SKM-1 treated with dmso at 0.1 percent for 144 hours (cell line): ENCODE measurements around the gene DAD1.
"Not testable (repeated sequence)": the region's sequence is repeated elsewhere in the genome, so short reads cannot be mapped to it uniquely, and the experiment has no call there.

Experiments used
- DNase-seq: peaks from one replicate; lab custom pipeline; 2025; ENCODE audit not compliant: unreplicated experiment; lab: John Stamatoyannopoulos, UW

DAD1 gene

DNA sequence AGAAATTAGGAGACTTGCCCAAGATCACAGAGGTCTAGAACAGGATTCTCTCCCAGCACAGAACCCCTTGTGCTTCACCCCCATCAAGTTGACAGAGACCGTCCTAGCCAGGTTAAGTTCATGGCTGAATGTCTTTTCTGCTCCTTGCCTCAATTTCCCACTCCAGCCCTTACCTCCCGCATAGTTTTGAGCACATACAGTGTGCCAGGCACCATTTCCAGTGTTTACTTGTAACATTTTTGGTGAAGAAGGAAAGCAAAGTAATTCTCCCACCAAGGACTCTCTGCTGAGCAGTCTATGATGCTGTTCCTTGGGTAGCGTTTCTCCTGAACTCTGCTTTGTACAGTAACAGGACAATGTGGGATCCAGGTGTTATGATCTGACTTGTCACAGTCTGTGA lies 10.3 kb upstream of the DAD1 start:
- no peak for DNase-seq

DNA sequence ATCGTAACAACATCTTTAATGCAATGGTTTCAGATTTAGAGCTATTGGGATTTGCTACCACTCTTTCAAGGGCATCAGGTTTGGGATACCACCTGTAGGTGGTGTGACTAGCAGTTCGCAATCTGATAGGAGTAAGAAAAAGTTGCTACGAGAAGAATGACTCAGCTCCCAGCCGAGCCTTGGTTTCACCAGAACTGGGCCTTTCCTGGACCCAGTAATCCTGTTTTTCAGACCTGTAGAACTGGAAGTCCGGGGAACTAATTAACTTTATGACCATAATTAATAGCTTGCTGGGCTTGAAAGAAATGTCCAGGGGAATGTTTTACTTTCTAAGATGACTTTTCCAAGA lies 9.8 kb upstream of the DAD1 start:
- no peak for DNase-seq

DNA sequence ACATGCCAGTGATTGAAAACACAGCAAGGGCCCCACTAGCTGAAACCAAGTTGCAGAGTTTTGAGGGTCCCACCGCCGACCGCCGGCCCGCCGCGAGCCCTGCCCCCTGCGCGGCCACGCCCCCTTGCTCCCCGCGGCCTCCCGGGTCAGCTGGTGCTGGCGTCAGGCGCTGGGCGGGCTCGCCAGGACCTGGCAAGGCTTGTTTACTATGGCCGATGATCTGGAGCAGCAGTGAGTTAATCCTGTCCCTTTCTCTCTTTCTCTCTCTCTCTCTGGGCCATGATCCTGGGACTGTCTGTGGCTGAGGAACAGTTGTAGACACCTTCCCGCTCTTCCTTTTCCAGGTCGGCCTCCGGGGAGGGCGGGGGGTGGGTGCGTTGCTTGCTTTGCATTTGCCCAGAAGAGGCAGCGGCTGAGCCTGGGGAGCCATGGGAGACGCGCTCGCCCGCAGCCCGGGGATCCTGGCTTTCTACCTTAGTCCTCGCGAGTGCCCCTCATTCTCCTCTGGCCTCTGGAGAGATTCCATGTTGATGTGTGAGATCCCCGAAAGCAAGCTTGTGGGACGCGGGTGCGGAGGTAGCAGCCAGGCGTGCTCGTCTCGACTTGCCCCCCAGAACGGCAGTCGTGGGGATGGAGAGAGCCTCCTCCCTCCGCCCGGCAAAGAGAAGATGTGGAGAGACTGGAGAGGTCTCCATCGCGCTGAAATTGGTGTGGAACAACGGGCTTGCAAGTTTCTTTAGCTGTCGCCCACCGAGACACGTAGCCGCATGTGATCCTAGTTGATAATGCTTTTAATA lies 9.3 kb upstream of the DAD1 start, which contains the start of gene ABHD4:
ABHD4 (plus strand) TSS at position 202 of the 797 bp plus-strand sequence; CDS start at position 209, 7 bp downstream.
- no peak for DNase-seq

DNA sequence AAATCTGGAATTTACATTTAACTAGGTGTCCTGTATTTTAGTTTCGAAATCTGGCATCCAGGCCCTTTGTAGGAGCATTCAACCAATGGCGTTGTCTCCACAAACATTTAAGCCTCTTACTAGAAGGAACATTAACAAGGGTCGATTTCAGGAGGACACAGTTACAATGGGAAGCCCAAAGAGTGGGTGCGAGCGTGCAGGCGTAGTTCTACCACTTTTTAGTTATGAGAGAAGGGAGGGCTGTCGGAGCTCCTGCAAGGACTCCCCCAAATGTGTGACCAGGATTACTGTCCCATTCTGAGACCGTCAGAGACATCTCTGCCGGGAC lies 8.7 kb upstream of the DAD1 start:
- DNase-seq, result no peak

DNA sequence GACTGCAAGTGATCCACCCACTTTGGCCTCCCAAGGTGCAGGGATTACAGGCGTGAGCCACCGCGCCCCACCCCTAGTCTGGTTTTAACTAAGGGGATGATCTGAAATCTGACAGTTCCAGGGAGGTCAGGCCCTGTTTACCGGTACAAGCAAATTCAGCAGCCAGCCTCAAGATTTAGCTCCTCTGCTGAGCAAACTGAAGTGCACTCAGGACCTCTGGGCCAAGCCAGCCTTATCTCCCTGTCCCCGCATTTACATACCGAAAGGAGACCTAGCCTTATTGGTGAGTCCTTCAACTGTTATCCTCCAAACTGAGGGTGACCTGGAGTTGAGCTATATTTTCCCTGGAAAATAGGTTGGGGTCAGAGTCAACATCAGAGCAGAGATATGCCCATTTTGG lies 8.2 kb upstream of the DAD1 start:
- DNase-seq, result no peak

DNA sequence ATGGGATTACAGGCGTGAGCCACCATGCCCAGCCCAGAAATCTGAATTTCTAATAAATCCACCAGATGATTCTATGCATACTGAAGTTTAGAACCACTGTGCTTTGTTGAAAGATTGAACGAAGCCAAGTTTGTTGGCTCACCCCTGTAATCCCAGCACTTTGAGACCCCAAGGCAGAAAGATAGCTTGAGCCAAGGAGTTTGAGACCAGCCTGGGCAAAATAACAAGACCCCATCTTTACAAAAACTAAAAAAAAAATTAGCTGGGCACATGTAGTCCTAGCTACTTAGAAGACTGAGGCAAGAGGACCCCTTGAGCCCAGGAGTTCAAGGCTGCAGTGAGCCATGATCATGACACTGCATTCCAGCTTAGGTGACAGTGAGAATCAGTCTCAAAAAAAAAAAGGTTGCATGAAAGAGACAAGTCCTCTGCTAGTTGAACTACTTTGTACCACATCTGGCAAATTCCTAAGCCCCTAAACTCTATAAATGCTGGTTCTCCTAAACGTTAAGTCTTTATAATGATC lies 7.4 kb upstream of the DAD1 start:
- DNase-seq, result no peak

DNA sequence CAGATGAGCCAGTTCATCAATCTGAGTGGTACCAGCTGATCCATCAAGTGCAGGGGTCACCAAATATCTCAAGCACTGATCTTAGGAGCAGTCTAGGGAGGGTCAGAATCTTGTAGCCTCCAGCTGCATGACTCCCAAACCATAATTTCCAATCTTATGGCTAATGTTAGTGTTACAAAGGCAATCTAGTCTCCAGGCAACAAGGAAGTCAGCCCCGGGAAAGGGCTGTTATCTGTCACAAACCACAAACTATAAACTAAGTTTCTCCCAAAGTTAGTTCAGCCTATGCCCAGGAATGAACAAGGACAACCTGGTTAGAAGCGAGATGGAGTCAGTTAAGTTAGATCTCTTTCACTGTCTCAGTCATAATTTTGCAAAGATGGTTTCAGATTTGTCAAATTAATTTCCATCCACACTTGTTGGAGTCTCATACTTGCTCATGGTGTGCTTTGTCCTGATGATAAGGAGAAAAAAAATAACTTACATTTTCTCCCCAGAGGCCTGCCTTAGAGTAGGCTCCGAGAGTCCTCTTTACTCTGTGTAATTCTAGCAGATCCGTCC lies 5.2 kb upstream of the DAD1 start:
- DNase-seq, result no peak

DNA sequence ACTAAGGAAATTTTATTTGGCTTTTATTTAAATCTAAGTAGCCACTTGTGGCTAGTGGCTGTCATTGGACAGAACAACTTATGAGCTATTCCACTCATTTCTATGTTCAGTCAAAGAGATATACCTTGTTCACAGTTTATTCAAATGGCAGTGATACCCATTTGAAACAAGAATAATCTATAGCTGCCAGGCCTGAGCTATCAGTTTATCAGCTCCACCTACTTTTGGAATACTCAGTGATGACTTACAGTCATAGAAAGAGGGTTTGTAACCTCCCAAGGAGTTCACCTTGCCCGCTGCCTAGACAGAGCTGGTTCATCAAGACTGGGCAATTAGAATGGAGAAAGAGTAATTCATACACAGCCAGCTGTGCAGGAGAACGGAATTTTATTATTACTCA lies 4.6 kb upstream of the DAD1 start:
- DNase-seq, result no peak

DNA sequence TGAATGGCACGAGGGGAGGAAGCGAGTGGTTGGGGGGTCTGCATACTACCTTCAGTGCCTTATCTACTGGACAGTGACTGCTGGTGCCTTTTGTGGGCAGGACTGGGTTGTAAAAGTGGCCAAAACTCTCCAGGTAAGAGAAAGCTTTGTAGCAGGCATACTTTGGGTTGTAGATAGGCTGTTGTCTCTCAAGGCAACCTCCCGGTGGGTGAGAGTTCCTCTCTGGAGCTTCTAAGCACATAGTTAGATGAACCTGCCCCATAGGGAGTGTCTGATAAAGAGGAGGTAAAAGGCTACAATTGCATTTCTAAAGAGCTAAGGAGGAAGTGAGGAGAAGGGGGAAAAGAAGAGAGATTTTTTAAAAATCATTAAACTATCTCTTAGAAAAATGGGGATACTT lies 4.2 kb upstream of the DAD1 start:
- DNase-seq, result no peak

DNA sequence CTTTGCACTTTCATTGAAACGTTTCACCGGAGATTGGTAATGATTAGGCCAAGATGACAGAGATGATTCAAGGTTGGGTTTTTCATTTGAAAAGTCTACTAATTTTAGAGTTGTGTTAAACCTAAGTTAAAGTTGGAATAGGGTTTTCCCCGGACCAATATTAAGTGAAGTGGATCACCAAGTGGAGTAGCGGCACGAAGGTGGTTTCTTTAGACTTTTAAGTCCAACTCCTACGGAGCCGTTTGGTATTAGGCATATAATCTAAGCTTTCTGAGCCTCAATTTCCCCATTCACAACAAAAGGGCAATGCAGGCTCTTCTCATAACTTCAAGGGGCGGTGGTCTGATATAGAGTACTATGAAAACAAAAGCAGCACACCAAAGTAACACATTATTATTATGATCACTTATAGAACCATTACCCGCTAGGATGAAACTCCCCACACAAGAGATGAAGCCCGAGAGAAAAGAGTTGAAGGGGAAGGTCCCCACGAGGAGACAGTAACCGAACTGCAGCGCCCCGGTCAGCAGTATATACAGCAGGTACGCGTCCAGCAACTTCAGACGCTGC lies 413 bp downstream of the DAD1 start:
- no peak for DNase-seq

DNA sequence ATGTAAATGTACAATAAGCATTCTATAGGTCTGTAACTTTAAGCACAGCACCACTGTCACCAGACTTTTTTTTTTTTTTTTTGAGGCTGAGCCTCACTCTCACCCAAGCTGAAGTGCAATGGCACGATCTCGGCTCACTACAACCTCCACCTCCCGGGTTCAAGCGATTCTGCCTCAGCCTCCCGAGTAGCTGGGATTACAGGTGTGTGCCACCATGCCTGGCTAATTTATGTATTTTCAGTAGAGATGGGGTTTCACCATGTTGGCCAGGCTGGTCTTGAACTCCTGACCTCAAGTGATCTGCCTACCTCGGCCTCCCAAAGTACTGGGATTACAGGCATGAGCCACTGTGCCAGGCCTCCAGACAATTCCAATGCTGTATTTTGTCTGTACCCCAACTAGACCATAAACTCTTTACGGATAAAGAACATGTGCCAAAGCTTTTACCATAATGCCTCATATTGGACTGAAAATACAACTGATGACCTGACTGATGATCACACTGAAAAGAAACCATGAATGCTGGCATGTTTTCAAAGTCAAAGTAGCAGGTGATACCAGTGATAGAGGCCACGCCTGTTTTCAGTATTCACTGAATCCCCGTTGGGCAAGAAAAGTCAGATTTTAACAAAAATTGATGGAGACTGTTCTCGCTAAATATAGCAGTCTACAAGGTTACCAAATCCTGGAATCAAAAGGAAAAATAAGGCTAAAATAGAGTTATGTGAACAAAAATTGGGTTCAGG lies 1.2 kb downstream of the DAD1 start:
- not testable (repeated sequence) for DNase-seq

DNA sequence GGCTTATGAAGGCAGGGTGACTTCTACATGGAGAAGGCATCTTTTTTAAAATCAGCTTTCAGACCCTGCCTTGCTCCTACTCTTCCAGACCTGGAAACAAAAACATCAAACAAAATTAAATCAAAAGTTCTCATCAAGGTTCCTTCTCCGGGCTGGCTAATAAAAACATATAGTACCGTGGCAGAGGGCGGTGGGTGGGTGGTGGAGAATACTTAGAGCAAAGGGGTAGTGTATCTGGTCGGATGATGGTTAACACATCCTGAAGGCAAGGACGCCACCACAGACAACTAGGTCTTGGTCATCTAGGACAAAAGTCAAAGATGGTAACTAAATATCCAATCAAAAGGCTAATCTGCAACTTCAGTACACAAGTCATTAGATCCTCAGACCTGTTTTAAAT lies 1.8 kb downstream of the DAD1 start:
- DNase-seq, result no peak

DNA sequence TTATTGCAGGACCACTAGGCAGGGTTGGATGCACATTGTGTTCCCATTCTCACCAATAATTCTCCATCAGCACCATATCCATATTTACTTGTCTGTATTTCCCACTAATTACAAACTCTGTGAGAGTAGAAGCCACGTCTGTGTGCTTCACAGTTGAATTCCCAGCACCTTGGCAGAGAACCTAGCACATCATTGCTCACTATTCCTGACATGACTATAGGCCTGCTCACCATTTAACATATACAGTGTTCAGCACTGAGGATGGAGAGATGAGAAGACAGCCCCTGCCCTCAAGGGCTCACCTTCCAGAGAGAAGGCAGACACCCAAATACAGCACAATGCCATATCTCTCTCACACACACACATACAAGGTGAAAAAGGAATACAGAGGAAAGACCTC lies 5.0 kb downstream of the DAD1 start:
- no peak for DNase-seq

DNA sequence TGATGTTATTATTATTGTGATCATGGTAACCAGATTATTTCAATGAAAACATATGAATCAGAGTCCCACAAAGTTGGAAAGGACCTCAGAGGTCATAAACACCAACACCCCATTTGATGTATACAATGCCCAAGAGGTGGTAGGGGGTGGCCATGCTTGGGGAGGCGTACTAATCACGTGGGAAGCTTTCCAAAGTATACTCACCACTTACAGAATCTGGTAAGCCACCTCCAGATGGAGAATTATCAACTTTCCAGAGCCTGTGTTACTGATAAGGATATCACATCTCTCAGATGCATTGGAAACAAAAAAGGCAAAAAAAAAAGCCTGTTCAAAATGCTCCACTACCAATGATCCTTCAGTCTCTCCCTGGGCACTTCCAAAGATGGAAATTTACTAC lies 8.4 kb downstream of the DAD1 start:
- no peak for DNase-seq

DNA sequence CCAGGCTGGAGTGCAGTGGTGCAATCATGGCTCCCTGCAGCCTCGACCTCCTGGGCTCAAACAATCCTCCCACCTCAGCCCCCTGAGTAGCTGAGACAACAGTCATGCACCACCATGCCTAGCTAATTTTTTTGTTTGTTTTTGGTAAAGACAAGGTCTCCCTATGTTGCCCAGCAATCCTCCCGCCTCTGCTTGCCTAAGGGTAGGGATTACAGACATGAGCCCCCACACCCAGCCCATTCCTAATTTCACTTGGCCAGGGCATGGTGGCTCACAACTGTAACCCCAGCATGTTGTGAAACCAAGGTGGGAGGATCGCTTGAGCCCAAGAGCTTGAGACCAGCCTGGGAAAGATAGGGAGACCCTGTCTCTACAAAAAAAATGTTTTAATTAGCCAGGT lies 9.1 kb downstream of the DAD1 start:
- DNase-seq, result no peak

DNA sequence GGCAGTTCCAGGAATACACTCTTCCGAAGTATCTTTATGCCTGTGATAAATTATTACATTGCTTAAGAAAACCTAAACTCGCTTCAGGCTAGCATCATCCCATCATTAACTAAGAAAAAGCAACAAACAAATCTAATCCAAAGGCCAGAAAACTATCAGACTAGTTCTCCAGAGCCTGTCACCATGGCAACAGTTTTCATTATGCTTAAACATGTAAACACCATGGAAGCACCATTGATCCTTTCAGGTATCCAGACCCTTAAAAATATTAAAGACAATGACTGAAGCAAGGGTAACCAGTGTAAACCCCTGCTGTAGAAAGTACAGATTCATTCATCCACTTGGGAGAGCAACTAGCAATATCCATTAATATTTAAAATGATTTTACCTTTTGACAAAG lies 9.8 kb downstream of the DAD1 start:
- no peak for DNase-seq

DNA sequence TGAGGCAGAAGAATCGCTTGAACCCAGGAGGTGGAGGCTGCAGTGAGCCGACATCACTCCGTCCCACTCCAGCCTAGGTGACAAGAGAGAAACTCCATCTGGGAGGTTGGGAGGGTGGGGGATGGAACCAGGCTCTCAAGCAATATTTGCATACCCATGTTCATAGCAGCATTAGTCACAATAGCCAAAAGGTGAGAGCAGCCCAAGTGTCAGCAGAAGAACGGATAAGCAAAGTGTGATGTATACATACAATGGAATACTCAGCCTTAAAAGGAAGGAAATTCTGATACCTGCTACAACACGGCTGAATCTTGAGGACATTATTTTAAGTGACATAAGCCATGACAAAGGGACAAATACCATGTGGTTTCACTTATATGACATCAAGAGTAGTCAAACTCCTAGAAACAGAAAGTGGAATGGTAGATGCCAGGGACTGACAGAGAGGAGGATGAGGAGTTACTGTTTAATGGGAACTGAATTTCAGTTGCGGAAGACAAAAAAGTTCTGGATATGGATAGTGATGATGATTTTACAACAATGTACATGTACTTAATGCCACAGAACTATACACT lies 11.6 kb downstream of the DAD1 start:
- no peak for DNase-seq

DNA sequence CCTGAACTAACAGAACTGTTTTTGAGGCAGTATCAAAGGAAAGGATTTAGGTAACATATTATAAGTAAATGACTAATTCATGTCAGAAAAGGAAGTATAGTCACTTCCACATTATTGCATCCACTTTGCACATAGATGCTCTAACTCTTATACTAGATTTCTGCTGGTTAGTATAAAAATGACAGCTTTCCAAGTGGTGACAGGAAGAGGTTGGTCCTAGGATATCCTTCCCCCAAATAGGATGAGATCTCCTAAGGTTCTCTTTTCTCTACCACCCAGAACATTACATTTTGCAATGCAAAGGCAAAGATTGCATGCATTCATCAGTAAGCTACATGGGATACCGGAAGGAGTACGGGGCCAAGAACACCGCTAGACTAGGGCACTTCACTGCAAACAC lies 15.2 kb downstream of the DAD1 start:
- no peak for DNase-seq

DNA sequence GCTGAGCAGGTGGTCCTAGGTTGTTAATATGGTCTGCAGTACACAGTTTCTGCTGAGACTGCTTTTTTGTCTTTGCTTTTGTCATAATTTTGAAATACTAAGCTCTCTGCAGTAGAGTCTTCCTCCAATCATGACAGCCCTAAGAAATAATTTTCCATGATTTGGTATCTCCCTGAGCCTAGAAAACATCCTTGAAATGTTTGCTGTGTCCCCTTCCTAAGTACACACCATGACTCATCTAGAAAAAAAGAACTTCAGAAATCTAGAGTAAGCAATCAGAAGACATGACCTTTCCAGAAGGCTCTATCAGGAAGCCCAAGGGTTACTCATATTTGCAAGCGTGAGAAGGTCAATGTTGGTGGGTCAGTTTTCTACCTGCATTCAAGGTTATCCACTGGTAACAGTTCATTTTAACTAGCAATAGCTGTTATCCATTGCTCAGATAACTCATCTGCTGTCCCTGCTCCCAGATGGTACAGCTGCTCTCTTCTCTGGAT lies 16.4 kb downstream of the DAD1 start:
- no peak for DNase-seq

DNA sequence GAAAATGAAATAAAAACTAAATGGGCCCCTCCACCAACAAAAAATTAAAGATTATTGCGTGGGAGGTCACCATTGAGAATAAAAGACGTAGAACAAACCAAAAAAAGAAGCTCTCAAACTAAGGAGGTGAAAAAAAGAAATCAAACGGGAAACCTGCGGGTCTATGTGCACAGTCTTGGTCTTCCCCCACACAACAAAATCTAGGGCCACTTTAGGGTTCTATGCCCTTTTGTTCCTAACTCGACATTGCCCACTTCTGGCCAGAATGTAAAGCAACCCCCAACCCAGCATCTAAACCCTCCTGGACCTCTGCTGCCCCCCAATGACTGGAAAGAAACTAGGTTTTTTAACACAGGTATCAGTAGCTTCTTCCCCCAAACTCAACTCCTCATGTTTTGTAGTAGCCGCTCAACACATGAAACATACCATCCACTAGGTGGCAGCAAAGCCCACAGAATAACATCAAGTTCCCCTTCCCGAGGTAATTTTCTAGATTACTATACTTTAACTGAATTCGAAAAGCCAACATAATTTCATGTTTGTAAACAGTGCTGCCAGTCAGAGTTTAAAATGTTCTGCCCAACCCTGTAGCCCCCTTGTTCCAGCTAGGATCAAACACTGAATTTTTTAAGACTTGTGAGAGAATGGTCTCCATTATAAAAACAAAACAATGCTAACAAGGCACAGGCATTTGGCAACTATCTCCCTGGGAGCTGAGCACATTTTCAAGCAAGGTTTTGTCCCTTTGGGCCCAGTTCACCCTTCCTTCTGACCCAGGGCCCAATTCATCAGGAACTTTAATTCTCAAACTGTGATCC lies 18.7 kb downstream of the DAD1 start:
- peak; percentile 66 for DNase-seq

DNA sequence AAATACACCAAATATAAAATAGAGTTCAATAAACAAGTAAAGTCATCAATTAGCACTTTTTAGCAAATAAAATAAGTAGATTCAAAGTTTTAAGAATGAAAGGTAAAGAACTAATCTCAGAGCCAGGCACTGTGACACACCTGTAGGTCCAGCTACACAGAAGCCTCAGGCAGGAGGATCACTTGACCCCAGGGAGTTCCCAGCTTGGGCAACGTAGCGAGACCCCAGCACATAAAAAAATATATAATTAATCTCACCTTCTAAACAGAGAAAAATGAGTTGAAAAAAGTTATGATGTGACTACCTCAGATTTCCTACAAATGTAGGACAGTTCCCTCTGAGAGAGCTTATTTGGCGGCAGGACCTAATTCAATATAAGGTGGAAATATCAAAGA lies 19.3 kb downstream of the DAD1 start:
- no peak for DNase-seq
